ENCODE data around the gene PACS2.

DNA sequence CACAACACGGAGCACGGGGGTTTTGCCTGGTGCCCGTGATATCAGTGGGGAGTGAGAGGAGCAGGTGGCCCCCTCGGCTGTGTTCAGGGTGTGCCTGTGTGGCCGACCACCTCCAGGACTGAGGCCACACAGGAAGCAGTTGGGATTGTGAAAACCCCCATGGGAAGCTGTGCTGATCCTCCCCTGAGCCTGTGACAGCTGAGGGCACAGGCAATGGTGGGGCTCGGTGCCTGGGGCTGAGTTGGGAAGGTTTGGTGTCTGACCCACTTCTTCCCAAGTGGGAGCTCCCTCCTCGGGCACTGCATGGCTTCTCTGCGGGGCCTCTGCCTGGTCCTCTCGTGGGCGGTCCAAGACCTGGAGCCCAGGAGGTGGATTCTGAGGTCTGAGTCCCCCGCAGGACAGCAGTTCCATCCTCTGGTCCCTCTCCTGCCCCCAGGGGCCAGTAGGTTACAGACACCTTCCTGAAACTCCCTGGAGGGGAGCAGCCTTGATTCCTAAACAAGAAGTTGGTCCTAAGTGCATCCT is 17.9 kb downstream of the PACS2 start:
- TF ChIP-seq, protein P1, sequence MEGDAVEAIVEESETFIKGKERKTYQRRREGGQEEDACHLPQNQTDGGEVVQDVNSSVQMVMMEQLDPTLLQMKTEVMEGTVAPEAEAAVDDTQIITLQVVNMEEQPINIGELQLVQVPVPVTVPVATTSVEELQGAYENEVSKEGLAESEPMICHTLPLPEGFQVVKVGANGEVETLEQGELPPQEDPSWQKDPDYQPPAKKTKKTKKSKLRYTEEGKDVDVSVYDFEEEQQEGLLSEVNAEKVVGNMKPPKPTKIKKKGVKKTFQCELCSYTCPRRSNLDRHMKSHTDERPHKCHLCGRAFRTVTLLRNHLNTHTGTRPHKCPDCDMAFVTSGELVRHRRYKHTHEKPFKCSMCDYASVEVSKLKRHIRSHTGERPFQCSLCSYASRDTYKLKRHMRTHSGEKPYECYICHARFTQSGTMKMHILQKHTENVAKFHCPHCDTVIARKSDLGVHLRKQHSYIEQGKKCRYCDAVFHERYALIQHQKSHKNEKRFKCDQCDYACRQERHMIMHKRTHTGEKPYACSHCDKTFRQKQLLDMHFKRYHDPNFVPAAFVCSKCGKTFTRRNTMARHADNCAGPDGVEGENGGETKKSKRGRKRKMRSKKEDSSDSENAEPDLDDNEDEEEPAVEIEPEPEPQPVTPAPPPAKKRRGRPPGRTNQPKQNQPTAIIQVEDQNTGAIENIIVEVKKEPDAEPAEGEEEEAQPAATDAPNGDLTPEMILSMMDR (IDR thresholded peaks at IDR 0.05; ENCODE audit: control extremely low read depth in 1 of 3, insufficient read depth in 1 of 3, low read depth in 1 of 3, low read length in 3 of 3), result peak in 1 of 3 experiments; percentile 4; a peak in 1 of 4 replicates
- TF ChIP-seq SP1 (IDR thresholded peaks at IDR 0.05; ENCODE audit: low read depth, low read length), result no peak
- no peak for TF ChIP-seq POLR2AphosphoS5 (IDR thresholded peaks at IDR 0.05; ENCODE audit: low read depth, low read length)
- TF ChIP-seq POLR2A (IDR thresholded peaks at IDR 0.05; ENCODE audit: control extremely low read depth in 1 of 2, low read depth in 2 of 2, low read length in 2 of 2), result no peak
- TF ChIP-seq, protein P2, sequence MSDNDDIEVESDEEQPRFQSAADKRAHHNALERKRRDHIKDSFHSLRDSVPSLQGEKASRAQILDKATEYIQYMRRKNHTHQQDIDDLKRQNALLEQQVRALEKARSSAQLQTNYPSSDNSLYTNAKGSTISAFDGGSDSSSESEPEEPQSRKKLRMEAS (IDR thresholded peaks at IDR 0.05), result no peak
- no peak for TF ChIP-seq YY1 (IDR thresholded peaks at IDR 0.05; ENCODE audit: low read depth, low read length)

Data from H1 (cell line).